Measurements from ENCODE around the gene KCND2.

GRCh38 chr7:120583899-120584586, 311.1 kb downstream of the KCND2 start:
- TF ChIP-seq POLR2AphosphoS5 (IDR thresholded peaks at IDR 0.05) = no peak
- TF ChIP-seq CTCF (IDR thresholded peaks at IDR 0.05) = no peak

Measured in esophagus muscularis mucosa (tissue), 3 donors.